Fibroblast of lung (primary cell): ENCODE measurements around the gene FEM1C.
"Not testable (repeated sequence)": the region's sequence is repeated elsewhere in the genome, so short reads cannot be mapped to it uniquely, and the experiment has no call there.

Experiments used
- CTCF ChIP-seq, 2 donors: IDR thresholded peaks in 1 of 2; conservative IDR thresholded peaks in 1 of 2; 1 replicate in 1 of 2; 2 replicates in 1 of 2; pipeline ENCODE4 v1.5.1; 2011 to 2012; ENCODE audit warnings: low read length in 2 of 2, control low read depth in 1 of 2, inconsistent platforms in 1 of 2, low read depth in 1 of 2, mild to moderate bottlenecking in 1 of 2
- EZH2 ChIP-seq: IDR thresholded peaks from 2 replicates; pipeline ENCODE4 v1.5.1; 2012; ENCODE audit warnings: low read length, control low read depth, mild to moderate bottlenecking; ENCODE audit errors: missing control alignments

GRCh38 chr5:115479166-115479873 is 65.3 kb downstream of the FEM1C start:
- TF ChIP-seq CTCF (conservative IDR thresholded peaks at IDR 0.05 in 1 of 2, IDR thresholded peaks at IDR 0.05 in 1 of 2; ENCODE audit: low read depth in 1 of 2, low read length in 2 of 2); EZH2: not testable (repeated sequence)
